ENCODE data around the gene SRRM5.
"Not testable (repeated sequence)": the region's sequence is repeated elsewhere in the genome, so short reads cannot be mapped to it uniquely, and the experiment has no call there.

The SRRM5 gene

DNA sequence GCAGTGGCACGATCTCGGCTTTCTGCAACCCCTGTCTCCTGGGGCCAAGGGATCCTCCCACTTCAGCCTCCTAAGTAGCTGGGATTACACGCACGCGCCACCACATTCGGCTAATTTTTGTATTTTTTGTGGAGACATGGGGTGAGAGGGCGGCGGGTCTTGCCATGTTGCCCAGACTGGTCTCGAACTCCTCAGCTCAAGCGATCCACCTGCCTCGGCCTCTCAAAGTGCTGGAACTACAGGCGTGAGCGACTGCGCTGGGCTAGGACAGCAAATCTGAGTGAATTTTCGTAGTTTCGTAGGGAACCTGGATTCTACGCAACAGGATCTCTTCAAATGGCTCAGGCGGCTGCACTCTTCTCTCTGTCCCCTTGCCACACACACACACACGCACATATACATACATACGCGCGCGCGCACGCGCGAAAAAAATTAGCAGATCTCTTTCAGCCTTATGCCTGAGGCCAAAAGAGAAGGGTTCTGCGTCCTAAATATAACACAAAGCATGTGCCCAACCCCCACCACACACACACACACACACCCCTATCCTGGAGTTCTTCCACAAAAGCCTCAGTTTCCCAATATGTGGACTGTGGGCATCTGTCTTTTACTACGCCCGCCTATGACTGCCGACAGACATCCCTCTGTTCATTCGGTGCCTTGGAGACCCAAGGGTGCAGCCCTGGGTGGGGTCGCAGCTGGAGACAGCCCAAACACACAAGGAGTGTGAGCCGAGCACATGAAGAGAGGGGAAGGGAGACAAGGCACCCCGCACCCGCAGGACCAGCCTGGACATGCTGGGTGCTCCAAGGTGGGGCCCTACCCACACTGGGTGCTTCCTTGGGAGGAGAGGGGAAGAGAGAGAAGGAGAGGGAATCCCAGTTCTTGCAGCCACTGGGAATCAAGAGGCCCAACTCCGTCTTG is 35.7 kb upstream of the SRRM5 start:
- ChIA-PET CTCF (interaction anchor here (0.6 kb wide), 2 partner anchors 76 to 145 kb away, joined by 3 to 10 read pairs; no protein-coding TSS in a partner anchor), POLR2A (interaction anchor here (2.8 kb wide), 1 partner anchor 20 kb away, joined by 16 read pairs; the partner anchor contains the start of genes IRGQ and ZNF576)
- no peak for DNase-seq (ENCODE audit: extremely low spot score)
- TF ChIP-seq NFRKB (IDR thresholded peaks at IDR 0.05): no peak
- no peak for TF ChIP-seq CTBP1 (IDR thresholded peaks at IDR 0.05; ENCODE audit: borderline replicate concordance)
- peak; percentile 58 for TF ChIP-seq L3MBTL2 (conservative IDR thresholded peaks at IDR 0.05)

DNA sequence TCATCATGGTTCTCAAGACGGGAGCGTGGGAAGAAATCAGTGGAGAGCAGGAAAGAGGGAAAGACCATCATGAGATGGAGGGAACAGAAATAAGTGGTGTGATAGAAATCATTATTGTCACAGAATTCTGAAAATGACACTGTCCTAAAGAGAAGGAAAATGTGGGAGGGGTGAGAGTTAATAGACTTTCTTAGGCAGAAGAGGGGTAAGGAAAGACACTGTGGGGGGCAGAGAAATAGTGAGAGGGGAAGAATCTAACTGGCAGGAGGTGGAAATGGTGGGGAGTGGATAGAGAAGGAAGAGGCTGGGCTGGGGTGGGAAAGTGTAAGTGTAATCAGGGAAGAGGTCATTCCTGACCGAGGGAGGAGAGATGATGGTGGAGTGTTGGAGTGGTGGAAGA is 33.1 kb upstream of the SRRM5 start:
- no peak for DNase-seq (ENCODE audit: extremely low spot score)
- ChIA-PET POLR2A (interaction anchor here (1.7 kb wide), 1 partner anchor 17 kb away, joined by 8 read pairs; the partner anchor contains the start of genes IRGQ and ZNF576), CTCF (no interaction called here)
- no peak for TF ChIP-seq FOXA1 (IDR thresholded peaks at IDR 0.05)
- no peak for TF ChIP-seq HDGF (IDR thresholded peaks at IDR 0.05; ENCODE audit: borderline replicate concordance)
- no peak for TF ChIP-seq FOXK2 (IDR thresholded peaks at IDR 0.05)
- no peak for TF ChIP-seq ZNF384 (IDR thresholded peaks at IDR 0.05)
- TF ChIP-seq NFRKB (IDR thresholded peaks at IDR 0.05): no peak
- TF ChIP-seq FOXM1 (IDR thresholded peaks at IDR 0.05; ENCODE audit: borderline replicate concordance): no peak
- TF ChIP-seq PKNOX1 (IDR thresholded peaks at IDR 0.05): no peak
- TF ChIP-seq ELF4 (IDR thresholded peaks at IDR 0.05): no peak
- TF ChIP-seq L3MBTL2 (conservative IDR thresholded peaks at IDR 0.05): no peak
- no peak for TF ChIP-seq CTBP1 (IDR thresholded peaks at IDR 0.05; ENCODE audit: borderline replicate concordance)
- TF ChIP-seq TARDBP (IDR thresholded peaks at IDR 0.05): no peak
- TF ChIP-seq SP1 (IDR thresholded peaks at IDR 0.05): no peak
- TF ChIP-seq LEF1 (IDR thresholded peaks at IDR 0.05; ENCODE audit: borderline replicate concordance): no peak
- no peak for TF ChIP-seq SUZ12 (IDR thresholded peaks at IDR 0.05)

GRCh38 chr19:43581467-43581866 is 30.4 kb upstream of the SRRM5 start:
- no peak for TF ChIP-seq FOXK2 (IDR thresholded peaks at IDR 0.05)
- TF ChIP-seq CTBP1 (IDR thresholded peaks at IDR 0.05; ENCODE audit: borderline replicate concordance): no peak
- no peak for TF ChIP-seq ELF4 (IDR thresholded peaks at IDR 0.05)
- TF ChIP-seq ARNT (IDR thresholded peaks at IDR 0.05): no peak
- TF ChIP-seq FOXA1 (IDR thresholded peaks at IDR 0.05): no peak
- no peak for TF ChIP-seq BHLHE40 (IDR thresholded peaks at IDR 0.05; ENCODE audit: borderline replicate concordance)
- TF ChIP-seq TARDBP (IDR thresholded peaks at IDR 0.05): no peak
- TF ChIP-seq LEF1 (IDR thresholded peaks at IDR 0.05; ENCODE audit: borderline replicate concordance): no peak
- TF ChIP-seq SP1 (IDR thresholded peaks at IDR 0.05): no peak
- no peak for TF ChIP-seq HDGF (IDR thresholded peaks at IDR 0.05; ENCODE audit: borderline replicate concordance)
- TF ChIP-seq PKNOX1 (IDR thresholded peaks at IDR 0.05): no peak
- no peak for TF ChIP-seq FOXM1 (IDR thresholded peaks at IDR 0.05; ENCODE audit: borderline replicate concordance)
- no peak for TF ChIP-seq L3MBTL2 (conservative IDR thresholded peaks at IDR 0.05)
- TF ChIP-seq ZNF384 (IDR thresholded peaks at IDR 0.05): no peak
- TF ChIP-seq NFRKB (IDR thresholded peaks at IDR 0.05): no peak
- no peak for DNase-seq (ENCODE audit: extremely low spot score)
- ChIA-PET CTCF (no interaction called here), POLR2A (no interaction called here)

- CTCF ChIA-PET: interaction anchor here (1.2 kb wide), 1 partner anchor 12 kb away, joined by 6 read pairs; no protein-coding TSS in a partner anchor
- DNase-seq (ENCODE audit: extremely low spot score): no peak
- POLR2A ChIA-PET: no interaction called here
- no peak for TF ChIP-seq FOXK2 (IDR thresholded peaks at IDR 0.05)
- TF ChIP-seq ARNT (IDR thresholded peaks at IDR 0.05): no peak
Measured at GRCh38 chr19:43582495-43582894, 29.4 kb upstream of the SRRM5 start.

- ChIA-PET CTCF (interaction anchor here (1.3 kb wide), 1 partner anchor 10 kb away, joined by 6 read pairs; no protein-coding TSS in a partner anchor), POLR2A (no interaction called here)
- TF ChIP-seq LEF1 (IDR thresholded peaks at IDR 0.05; ENCODE audit: borderline replicate concordance) (no peak), ELF4 (IDR thresholded peaks at IDR 0.05) (no peak), CTBP1 (IDR thresholded peaks at IDR 0.05; ENCODE audit: borderline replicate concordance) (no peak), FOXK2 (IDR thresholded peaks at IDR 0.05) (no peak), HDGF (IDR thresholded peaks at IDR 0.05; ENCODE audit: borderline replicate concordance) (no peak), L3MBTL2 (conservative IDR thresholded peaks at IDR 0.05) (no peak), SP1 (IDR thresholded peaks at IDR 0.05) (no peak), SUZ12 (IDR thresholded peaks at IDR 0.05) (no peak), FOXM1 (IDR thresholded peaks at IDR 0.05; ENCODE audit: borderline replicate concordance) (no peak), ZNF384 (IDR thresholded peaks at IDR 0.05) (no peak), ARNT (IDR thresholded peaks at IDR 0.05) (no peak), NFRKB (IDR thresholded peaks at IDR 0.05) (no peak), FOXA1 (IDR thresholded peaks at IDR 0.05) (no peak), TARDBP (IDR thresholded peaks at IDR 0.05) (no peak), PKNOX1 (IDR thresholded peaks at IDR 0.05) (no peak), BHLHE40 (IDR thresholded peaks at IDR 0.05; ENCODE audit: borderline replicate concordance) (no peak)
- DNase-seq (ENCODE audit: extremely low spot score): no peak
Measured at GRCh38 chr19:43584484-43584883, 27.4 kb upstream of the SRRM5 start.

GRCh38 chr19:43586346-43586745 is 25.5 kb upstream of the SRRM5 start:
- POLR2A ChIA-PET: no interaction called here
- TF ChIP-seq CTBP1 (IDR thresholded peaks at IDR 0.05; ENCODE audit: borderline replicate concordance) (no peak), PKNOX1 (IDR thresholded peaks at IDR 0.05) (no peak), BHLHE40 (IDR thresholded peaks at IDR 0.05; ENCODE audit: borderline replicate concordance) (no peak), NFRKB (IDR thresholded peaks at IDR 0.05) (no peak), LEF1 (IDR thresholded peaks at IDR 0.05; ENCODE audit: borderline replicate concordance) (no peak), L3MBTL2 (conservative IDR thresholded peaks at IDR 0.05) (no peak), HDGF (IDR thresholded peaks at IDR 0.05; ENCODE audit: borderline replicate concordance) (no peak), SUZ12 (IDR thresholded peaks at IDR 0.05) (no peak), ARNT (IDR thresholded peaks at IDR 0.05) (no peak), TARDBP (IDR thresholded peaks at IDR 0.05) (no peak), FOXM1 (IDR thresholded peaks at IDR 0.05; ENCODE audit: borderline replicate concordance) (no peak), ZNF384 (IDR thresholded peaks at IDR 0.05) (no peak), SP1 (IDR thresholded peaks at IDR 0.05) (no peak), ELF4 (IDR thresholded peaks at IDR 0.05) (no peak), FOXA1 (IDR thresholded peaks at IDR 0.05) (no peak), FOXK2 (IDR thresholded peaks at IDR 0.05) (no peak)
- CTCF ChIA-PET: interaction anchor here (0.6 kb wide), 1 partner anchor 68 kb away, joined by 3 read pairs; no protein-coding TSS in a partner anchor
- DNase-seq (ENCODE audit: extremely low spot score): no peak

- POLR2A ChIA-PET: not testable (repeated sequence)
- CTCF ChIA-PET: interaction anchor here (0.6 kb wide), 1 partner anchor 68 kb away, joined by 3 read pairs; no protein-coding TSS in a partner anchor
Measured at GRCh38 chr19:43587029-43587428, 24.9 kb upstream of the SRRM5 start.

More at GRCh38 chr19:43587029-43587428, 24.9 kb upstream of the SRRM5 start:
- DNase-seq (ENCODE audit: extremely low spot score): not testable (repeated sequence)
